Hepatocyte (in vitro differentiated cells): Measurements from ENCODE around the gene AKR1B1. TPM values are rescaled to one million over a fixed set of nuclear protein-coding genes. Genes with fewer than 3 reads are reported as not detected.

ENCODE experiments used
- DNase-seq: peaks from one replicate; pipeline ENCODE4 v3.0.0-alpha.2; 2016; ENCODE audit warnings: low spot score
- H2AFZ ChIP-seq: fragments of 200-600 bp; sonication (generic); 2 replicates; pipeline ENCODE4 v1.6.0; 2016; ENCODE audit warnings: antibody characterized with exemption, mild to moderate bottlenecking
- H3K27ac ChIP-seq: fragments of 200-600 bp; sonication (generic); 2 replicates; pipeline ENCODE4 v1.5.1; 2016; ENCODE audit warnings: mild to moderate bottlenecking
- H3K27me3 ChIP-seq: fragments of 200-600 bp; sonication (generic); 2 replicates; pipeline ENCODE4 v1.6.1; 2016
- H3K36me3 ChIP-seq: fragments of 200-600 bp; sonication (generic); replicated peaks from 2 replicates; pipeline ENCODE4 v1.5.1; 2016; ENCODE audit warnings: low read depth; ENCODE audit not compliant: insufficient read depth
- H3K4me1 ChIP-seq: fragments of 200-600 bp; sonication (generic); 2 replicates; pipeline ENCODE4 v1.5.1; 2016; ENCODE audit warnings: mild to moderate bottlenecking, moderate library complexity; ENCODE audit not compliant: insufficient read depth
- H3K4me2 ChIP-seq: fragments of 200-600 bp; sonication (generic); 2 replicates; pipeline ENCODE4 v1.6.0; 2016
- H3K4me3 ChIP-seq: fragments of 200-600 bp; sonication (generic); 2 replicates; pipeline ENCODE4 v1.5.1; 2016; ENCODE audit warnings: mild to moderate bottlenecking
- H3K79me2 ChIP-seq: fragments of 200-600 bp; sonication (generic); 2 replicates; pipeline ENCODE4 v1.6.0; 2017; ENCODE audit warnings: mild to moderate bottlenecking
- H3K9me2 ChIP-seq: fragments of 200-600 bp; sonication (generic); replicated peaks from 2 replicates; pipeline ENCODE4 v1.6.0; 2017; ENCODE audit warnings: mild to moderate bottlenecking; ENCODE audit not compliant: insufficient read depth
- H3K9me3 ChIP-seq: fragments of 200-600 bp; sonication (generic); 2 replicates; pipeline ENCODE4 v1.5.1; 2016; ENCODE audit warnings: low read depth, mild to moderate bottlenecking
- H4K20me1 ChIP-seq: fragments of 200-600 bp; sonication (generic); 2 replicates; pipeline ENCODE4 v1.6.0; 2016; ENCODE audit warnings: mild to moderate bottlenecking; ENCODE audit not compliant: insufficient read depth, poor library complexity, severe bottlenecking
- CTCF ChIP-seq: fragments of 200-600 bp; sonication (generic); IDR thresholded peaks from 2 replicates; pipeline ENCODE4 v1.5.1; 2016; ENCODE audit warnings: antibody characterized with exemption, mild to moderate bottlenecking; ENCODE audit not compliant: poor library complexity
- EZH2 ChIP-seq: fragments of 200-600 bp; sonication (generic); IDR thresholded peaks from 2 replicates; pipeline ENCODE4 v1.6.1; 2016; ENCODE audit warnings: antibody characterized with exemption, mild to moderate bottlenecking, borderline replicate concordance
- EZH2phosphoT487 ChIP-seq: fragments of 200-600 bp; sonication (generic); IDR thresholded peaks from one replicate; pipeline ENCODE4 v1.6.1; 2018; ENCODE audit warnings: antibody characterized with exemption, mild to moderate bottlenecking, low read depth, moderate library complexity; ENCODE audit not compliant: unreplicated experiment, severe bottlenecking
- WGBS: methylation state at CpG from one replicate; pipeline ENCODE4 v1.1.6; 2016; ENCODE audit warnings: low lambda C conversion rate; ENCODE audit errors: missing lambda C conversion rate; 5-methylcytosine and 5-hydroxymethylcytosine counted together
- polyA plus RNA-seq: library from polyadenylated mRNA; unstranded; fragments of >200 nt; fragmentation: Nextera tagmentation; extraction: Ambion mirVana; gene quantifications from 2 replicates; pipeline ENCODE4 v1.2.1, GENCODE V29; 2016
- total RNA-seq: library from RNA; depleted of rRNA; stranded (reverse); fragments of >200 nt; gene quantifications from 2 replicates; pipeline ENCODE4 v1.2.3, GENCODE V29; 2014

The AKR1B1 gene
- total and polyA plus RNA-seq, 2 experiments from 2014 or later: 129 to 342 TPM

DNA sequence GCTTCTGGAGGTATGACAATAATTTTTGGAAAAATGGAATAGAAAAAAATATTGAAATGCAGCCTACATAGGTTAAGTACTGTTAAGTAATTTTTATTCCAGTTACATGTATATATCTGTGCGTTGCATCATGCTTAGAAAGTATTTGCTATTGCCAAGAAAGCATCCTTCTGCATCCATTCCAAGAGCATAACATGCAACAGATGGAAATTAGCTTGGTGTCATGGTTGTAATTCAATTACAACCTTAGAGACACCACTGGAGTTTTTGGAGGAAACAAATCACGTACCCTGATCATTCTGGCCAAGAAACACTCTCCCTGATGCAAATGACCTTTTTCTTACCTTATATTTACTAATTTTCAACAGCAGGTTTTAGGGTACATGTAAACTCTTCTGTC is 1.7 kb downstream of the AKR1B1 start:
- Histone ChIP-seq H3K4me2 (peak overlapping the region; percentile 90), H2AFZ (no peak overlapping the region), H3K4me3 (no peak overlapping the region), H3K9me2 (no peaks in the 10 kb centered on the region), H4K20me1 (no peaks in the 10 kb centered on the region), H3K79me2 (peaks cover 22% of the 10 kb centered on the region), H3K4me1 (no peaks in the 10 kb centered on the region), H3K36me3 (no peaks in the 10 kb centered on the region), H3K9me3 (no peaks in the 10 kb centered on the region), H3K27me3 (no peaks in the 10 kb centered on the region), H3K27ac (no peak overlapping the region)
- DNase-seq: no peak
- 87% methylated on average over 2 of the region's 2 CpGs for WGBS
- TF ChIP-seq EZH2 (no peak), CTCF (no peak), EZH2phosphoT487 (no peak)

DNA sequence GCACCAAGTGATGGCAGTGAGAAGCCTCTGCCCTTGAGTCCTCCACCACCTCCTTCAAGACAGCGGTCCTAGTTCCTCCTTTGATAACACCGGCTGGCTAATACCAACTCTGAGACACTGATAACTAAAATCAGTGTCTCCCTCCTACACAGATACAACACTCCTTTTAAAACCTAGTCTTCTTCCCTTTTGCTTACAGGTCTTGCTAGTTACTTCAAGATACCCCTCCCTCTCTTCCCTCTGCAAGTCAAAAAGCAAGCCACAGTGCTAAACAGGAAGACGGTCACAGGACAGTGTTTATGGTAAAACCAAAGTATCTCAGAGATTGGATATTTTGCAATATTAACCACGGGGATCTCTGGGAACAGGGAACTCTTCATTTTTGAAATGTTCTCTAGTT is 4.6 kb downstream of the AKR1B1 start:
- H3K4me3 ChIP-seq: no peak overlapping the region
- H3K36me3 ChIP-seq: no peaks in the 10 kb centered on the region
- no peak overlapping the region for H3K27ac ChIP-seq
- peak overlapping the region; percentile 44 for H3K4me2 ChIP-seq
- H3K4me1 ChIP-seq: peaks cover 4% of the 10 kb centered on the region
- H3K9me3 ChIP-seq: no peaks in the 10 kb centered on the region
- no peaks in the 10 kb centered on the region for H3K27me3 ChIP-seq
- H3K9me2 ChIP-seq: no peaks in the 10 kb centered on the region
- peaks cover 22% of the 10 kb centered on the region for H3K79me2 ChIP-seq
- H4K20me1 ChIP-seq: no peaks in the 10 kb centered on the region
- DNase-seq: no peak
- no peak for TF ChIP-seq EZH2phosphoT487
- TF ChIP-seq EZH2: no peak
- no peak for TF ChIP-seq CTCF
- H2AFZ ChIP-seq: no peak overlapping the region
- 68% methylated on average over 4 of the region's 4 CpGs for WGBS

GRCh38 chr7:134453518-134453917 is 5.4 kb downstream of the AKR1B1 start:
- H3K79me2 ChIP-seq: peaks cover 22% of the 10 kb centered on the region
- H3K27me3 ChIP-seq: no peaks in the 10 kb centered on the region
- H4K20me1 ChIP-seq: no peaks in the 10 kb centered on the region
- H3K36me3 ChIP-seq: no peaks in the 10 kb centered on the region
- H2AFZ ChIP-seq: no peak overlapping the region
- no peaks in the 10 kb centered on the region for H3K9me2 ChIP-seq
- H3K4me1 ChIP-seq: peaks cover 4% of the 10 kb centered on the region
- no peak for DNase-seq
- H3K9me3 ChIP-seq: no peaks in the 10 kb centered on the region
- H3K27ac ChIP-seq: no peak overlapping the region
- no peak overlapping the region for H3K4me3 ChIP-seq
- TF ChIP-seq CTCF: no peak
- no peak for TF ChIP-seq EZH2
- no peak for TF ChIP-seq EZH2phosphoT487
- no peak overlapping the region for H3K4me2 ChIP-seq
- WGBS: 81% methylated on average over 5 of the region's 5 CpGs

- TF ChIP-seq EZH2: no peak
- no peak for TF ChIP-seq CTCF
- no peak for TF ChIP-seq EZH2phosphoT487
- Histone ChIP-seq H3K4me3 (no peak overlapping the region), H3K9me2 (no peaks in the 10 kb centered on the region), H3K27me3 (no peaks in the 10 kb centered on the region), H3K27ac (peak overlapping the region; percentile 27), H2AFZ (no peak overlapping the region), H4K20me1 (no peaks in the 10 kb centered on the region), H3K4me2 (peak overlapping the region; percentile 47), H3K36me3 (no peaks in the 10 kb centered on the region), H3K4me1 (peaks cover 4% of the 10 kb centered on the region), H3K79me2 (peaks cover 21% of the 10 kb centered on the region), H3K9me3 (no peaks in the 10 kb centered on the region)
- DNase-seq: no peak
- 87% methylated on average over 7 of the region's 7 CpGs for WGBS
These were observed 5.9 kb downstream of the AKR1B1 start for GRCh38 chr7:134452991-134453473.
